GM23248 (cell line): ENCODE results near the gene SH3D19.

Experiments
- EZH2 ChIP-seq: fragments of 200-600 bp; sonication (generic); IDR thresholded peaks from 2 replicates; pipeline ENCODE4 v1.6.1; 2018; ENCODE audit warnings: antibody characterized with exemption, mild to moderate bottlenecking; ENCODE audit not compliant: insufficient read depth, poor library complexity, severe bottlenecking
- EZH2phosphoT487 ChIP-seq: fragments of 200-600 bp; sonication (generic); IDR thresholded peaks from 2 replicates; pipeline ENCODE4 v1.6.1; 2018; ENCODE audit warnings: antibody characterized with exemption, moderate library complexity, mild to moderate bottlenecking, low read depth; ENCODE audit not compliant: insufficient read depth

- TF ChIP-seq EZH2 (no peak), EZH2phosphoT487 (no peak)
Measured at GRCh38 chr4:151233600-151233999, 91.8 kb downstream of the SH3D19 start.
